T follicular helper cell (primary cell): ENCODE data around the gene DSPP.

Experiments used
- DNase-seq: peaks from one replicate; pipeline ENCODE4 v3.0.0-alpha.2; 2020; ENCODE audit warnings: low read depth

DSPP gene

GRCh38 chr4:87631668-87632067 is 23.3 kb downstream of the DSPP start:
- DNase-seq, result no peak

GRCh38 chr4:87632469-87632868 is 24.1 kb downstream of the DSPP start:
- DNase-seq, result no peak

- DNase-seq, result no peak
Measured at GRCh38 chr4:87633243-87633642, 24.9 kb downstream of the DSPP start.

- DNase-seq, result no peak
Measured at GRCh38 chr4:87644286-87644685, 36.0 kb downstream of the DSPP start.

- no peak for DNase-seq
Measured at GRCh38 chr4:87649980-87650379, 41.7 kb downstream of the DSPP start, which contains the start of gene DMP1. Gene DMP1, plus strand, starts transcription at chr4:87650280. Its CDS starts 6,213 bp downstream, at chr4:87656493.

GRCh38 chr4:87650938-87651337 is 42.6 kb downstream of the DSPP start:
- no peak for DNase-seq

GRCh38 chr4:87651941-87652340 is 43.6 kb downstream of the DSPP start:
- DNase-seq, result no peak

- no peak for DNase-seq
Measured at GRCh38 chr4:87654487-87655044, 46.2 kb downstream of the DSPP start.

GRCh38 chr4:87657525-87657924 is 49.2 kb downstream of the DSPP start:
- DNase-seq, result no peak

- no peak for DNase-seq
Measured at GRCh38 chr4:87659247-87659931, 51.1 kb downstream of the DSPP start.

GRCh38 chr4:87662871-87663270 is 54.5 kb downstream of the DSPP start:
- no peak for DNase-seq
